H9 (cell line): ENCODE results near the gene ELANE. TPM values are rescaled to one million over a fixed set of nuclear protein-coding genes. Genes with fewer than 3 reads are reported as not detected.

ENCODE experiments used
- DNase-seq: peaks from one replicate; pipeline ENCODE4 v3.0.0-alpha.2; 2017
- H2AFZ ChIP-seq: one replicate; pipeline ENCODE4 v1.6.1; 2013; ENCODE audit warnings: mild to moderate bottlenecking, low read length, control low read depth, moderate library complexity
- H2AK5ac ChIP-seq: 2 replicates; pipeline ENCODE4 v1.6.1; 2013; ENCODE audit warnings: low read length, control low read depth, mixed read lengths; ENCODE audit not compliant: insufficient read length
- H2BK120ac ChIP-seq: one replicate; pipeline ENCODE4 v1.6.1; 2013; ENCODE audit warnings: low read depth, mild to moderate bottlenecking, low read length, control low read depth, inconsistent platforms; ENCODE audit not compliant: poor library complexity, severe bottlenecking
- H2BK12ac ChIP-seq: 2 replicates; pipeline ENCODE4 v1.6.1; 2013; ENCODE audit warnings: low read length, control low read depth, mixed read lengths, low read depth; ENCODE audit not compliant: insufficient read length
- H2BK15ac ChIP-seq: 2 replicates; pipeline ENCODE4 v1.6.1; 2013; ENCODE audit warnings: low read depth, low read length, control low read depth
- H2BK20ac ChIP-seq: one replicate; pipeline ENCODE4 v1.6.1; 2013; ENCODE audit warnings: low read depth, mild to moderate bottlenecking, low read length, control low read depth, inconsistent platforms; ENCODE audit not compliant: poor library complexity, severe bottlenecking
- H2BK5ac ChIP-seq: 2 replicates; pipeline ENCODE4 v1.6.1; 2013; ENCODE audit warnings: low read length, control low read depth, mixed read lengths; ENCODE audit not compliant: insufficient read length
- H3K14ac ChIP-seq: 2 replicates; pipeline ENCODE4 v1.6.1; 2013; ENCODE audit warnings: low read length, control low read depth; ENCODE audit not compliant: insufficient read depth
- H3K18ac ChIP-seq: 2 replicates; pipeline ENCODE4 v1.6.1; 2013; ENCODE audit warnings: low read depth, mild to moderate bottlenecking, mixed read lengths, low read length, control low read depth; ENCODE audit not compliant: insufficient read length
- H3K23ac ChIP-seq: 2 replicates; pipeline ENCODE4 v1.6.1; 2013; ENCODE audit warnings: low read length, control low read depth, mixed read lengths, low read depth; ENCODE audit not compliant: insufficient read length
- H3K23me2 ChIP-seq: 2 replicates; pipeline ENCODE4 v1.6.1; 2013; ENCODE audit warnings: low read depth, mild to moderate bottlenecking, mixed read lengths, low read length, control low read depth; ENCODE audit not compliant: insufficient read length, poor library complexity, severe bottlenecking
- H3K27ac ChIP-seq: 2 replicates; pipeline ENCODE4 v1.5.1; 2013; ENCODE audit warnings: low read length, control low read depth, mixed read lengths, low read depth; ENCODE audit not compliant: insufficient read length
- H3K27me3 ChIP-seq: 2 replicates; pipeline ENCODE4 v1.6.1; 2013; ENCODE audit warnings: low read length, control low read depth, inconsistent platforms; ENCODE audit not compliant: insufficient read depth
- H3K4ac ChIP-seq: 2 replicates; pipeline ENCODE4 v1.6.1; 2013; ENCODE audit warnings: low read depth, mild to moderate bottlenecking, control low read depth, inconsistent platforms, low read length, moderate library complexity
- H3K4me1 ChIP-seq: 2 replicates; pipeline ENCODE4 v1.6.1; 2013; ENCODE audit warnings: low read length, control low read depth, inconsistent platforms; ENCODE audit not compliant: insufficient read depth
- H3K4me2 ChIP-seq: 2 replicates; pipeline ENCODE4 v1.6.1; 2013; ENCODE audit warnings: low read length, control low read depth, mixed read lengths; ENCODE audit not compliant: insufficient read length, insufficient read depth
- H3K56ac ChIP-seq: 2 replicates; pipeline ENCODE4 v1.6.1; 2013; ENCODE audit warnings: low read depth, mild to moderate bottlenecking, mixed read lengths, low read length, control low read depth; ENCODE audit not compliant: insufficient read length
- H3K79me1 ChIP-seq: 2 replicates; pipeline ENCODE4 v1.6.1; 2013; ENCODE audit warnings: low read depth, mild to moderate bottlenecking, moderate library complexity, low read length, control low read depth, inconsistent platforms; ENCODE audit not compliant: insufficient read depth, poor library complexity, severe bottlenecking
- H3K79me2 ChIP-seq: 2 replicates; pipeline ENCODE4 v1.6.1; 2013; ENCODE audit warnings: low read length, control low read depth, inconsistent platforms; ENCODE audit not compliant: insufficient read depth
- H3K9ac ChIP-seq: 2 replicates; pipeline ENCODE4 v1.6.1; 2013; ENCODE audit warnings: low read length, control low read depth, mixed read lengths; ENCODE audit not compliant: insufficient read length; ENCODE audit errors: extremely low read depth
- H3K9me3 ChIP-seq: one replicate; pipeline ENCODE4 v1.6.1; 2013; ENCODE audit warnings: low read depth, low read length, inconsistent platforms; ENCODE audit not compliant: control insufficient read depth
- H3T11ph ChIP-seq: one replicate; pipeline ENCODE4 v1.6.1; 2013; ENCODE audit warnings: mild to moderate bottlenecking, low read length, control low read depth, inconsistent platforms
- H4K20me1 ChIP-seq: one replicate; pipeline ENCODE4 v1.6.1; 2013; ENCODE audit not compliant: control insufficient read depth, insufficient read length, insufficient read depth
- H4K5ac ChIP-seq: 2 replicates; pipeline ENCODE4 v1.6.1; 2013; ENCODE audit warnings: low read depth, mild to moderate bottlenecking, mixed read lengths, low read length, control low read depth; ENCODE audit not compliant: insufficient read length
- H4K8ac ChIP-seq: replicated peaks from 2 replicates; pipeline ENCODE4 v1.6.1; 2013; ENCODE audit warnings: low read length, control low read depth, mixed read lengths, low read depth; ENCODE audit not compliant: insufficient read length
- H4K91ac ChIP-seq: 2 replicates; pipeline ENCODE4 v1.6.1; 2013; ENCODE audit warnings: low read depth, mild to moderate bottlenecking, moderate library complexity, mixed read lengths, low read length, control low read depth; ENCODE audit not compliant: insufficient read length
- H3K27ac Mint-ChIP-seq, 3 experiments: 2 replicates in 2 of 3; 3 replicates in 1 of 3; pipeline ENCODE4 v1.8.0; 2020 to 2021; ENCODE audit warnings: mixed read lengths in 3 of 3, mild to moderate bottlenecking in 1 of 3, moderate library complexity in 1 of 3
- H3K27me3 Mint-ChIP-seq: 2 replicates; pipeline ENCODE4 v1.8.0; 2021; ENCODE audit warnings: low read depth, mild to moderate bottlenecking, moderate library complexity, mixed read lengths
- H3K36me3 Mint-ChIP-seq, 3 experiments: 2 replicates in 2 of 3; 3 replicates in 1 of 3; pipeline ENCODE4 v1.8.0; 2020 to 2021; ENCODE audit warnings: low read depth in 3 of 3, mixed read lengths in 3 of 3; ENCODE audit not compliant: insufficient read depth in 1 of 3
- H3K4me1 Mint-ChIP-seq, 2 experiments: 2 replicates each; pipeline ENCODE4 v1.8.0; 2020; ENCODE audit warnings: mixed read lengths in 2 of 2
- H3K4me3 Mint-ChIP-seq, 2 experiments: 2 replicates in 1 of 2; 3 replicates in 1 of 2; pipeline ENCODE4 v1.8.0; 2020 to 2021; ENCODE audit warnings: mild to moderate bottlenecking in 2 of 2, mixed read lengths in 2 of 2, moderate library complexity in 1 of 2
- H3K9me3 Mint-ChIP-seq, 2 experiments: 2 replicates in 1 of 2; 3 replicates in 1 of 2; pipeline ENCODE4 v1.8.0; 2020; ENCODE audit warnings: mild to moderate bottlenecking in 2 of 2, mixed read lengths in 2 of 2, moderate library complexity in 1 of 2
- WGBS: extraction: QIAGEN DNeasy Blood & Tissue Kit; methylation state at CpG from one replicate; pipeline ENCODE4 v1.1.7; 2013; ENCODE audit warnings: missing lambda C conversion rate, low lambda C conversion rate, mixed read lengths; ENCODE audit not compliant: insufficient read length; ENCODE audit errors: extremely low coverage; 5-methylcytosine and 5-hydroxymethylcytosine counted together
- total RNA-seq: library from RNA; stranded (reverse); gene quantifications from 2 replicates; pipeline ENCODE4 v1.2.1, GENCODE V29; 2021
- TF ChIP-seq, protein P1 (sequence below): fragments of 200-600 bp; sonication (generic); conservative IDR thresholded peaks from 3 replicates; pipeline ENCODE4 v1.8.0; 2021; ENCODE audit warnings: antibody characterized with exemption, mild to moderate bottlenecking

ELANE gene
- total RNA-seq, 1 experiment from 2014 or later, result not detected

DNA sequence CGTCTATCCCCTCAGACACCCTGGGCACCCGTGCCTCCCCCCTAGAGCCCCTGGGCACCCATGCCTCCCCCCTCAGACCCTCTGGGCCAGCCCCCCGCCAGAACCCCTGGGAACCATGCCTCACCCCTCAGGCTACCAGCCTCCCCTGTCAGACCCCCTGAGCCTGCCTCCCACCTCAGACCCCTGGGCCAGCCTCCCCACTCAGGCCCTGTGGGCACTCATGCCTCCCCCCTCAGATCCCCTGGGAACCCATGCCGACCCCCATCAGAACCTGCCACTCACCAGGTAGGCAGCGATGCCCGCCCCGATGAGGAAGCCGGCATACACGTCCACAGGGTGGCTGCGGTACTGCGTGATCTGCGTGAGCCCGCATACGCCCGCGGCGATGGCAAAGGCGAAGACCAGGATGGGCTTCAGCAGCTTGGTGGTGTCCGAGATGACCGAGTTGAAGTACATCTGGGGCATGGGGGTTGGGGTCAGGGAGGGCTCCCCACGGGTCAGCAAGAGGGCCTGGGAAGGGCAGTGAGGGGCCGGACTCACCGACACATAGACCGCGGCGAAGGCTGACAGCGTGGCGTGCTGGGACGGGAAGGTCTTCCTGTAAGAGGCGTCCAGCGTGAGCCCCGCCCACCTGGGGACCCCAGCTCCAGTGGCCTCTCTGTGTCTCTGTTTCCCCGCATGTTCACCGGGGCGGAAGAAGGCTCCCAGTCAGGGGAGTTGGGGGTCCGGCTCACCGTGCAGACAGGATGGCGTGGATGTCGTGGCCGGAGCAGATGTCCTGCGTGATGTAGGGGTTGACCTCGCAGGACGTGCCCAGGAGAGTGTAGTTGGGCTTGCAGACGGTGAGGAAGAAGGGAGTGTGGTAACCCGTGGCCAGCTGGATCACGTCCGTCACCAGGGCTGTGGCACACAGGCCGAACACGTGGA lies 37.7 kb upstream of the ELANE start:
- Mint-ChIP-seq H3K9me3 (no peaks in the 10 kb centered on the region; a peak in 1 of 5 replicates), H3K4me3 (peak overlapping the region in 1 of 2 experiments; percentile 18; a peak in 2 of 5 replicates), H3K4me1 (0 out of 4 replicates have a peak, but pooled peaks cover 0 to 3% of the 10 kb centered on the region in 2 experiments), H3K27ac (peak overlapping the region; percentile 53 to 82 (median 58); a peak in 5 of 7 replicates), H3K27me3 (peaks cover 3% of the 10 kb centered on the region; the same call in 1 of the 2 replicates), H3K36me3 (peaks cover 27 to 52% (median 52%) of the 10 kb centered on the region in 3 experiments)
- Histone ChIP-seq H3K27me3 (no peaks in the 10 kb centered on the region), H3K27ac (no peak overlapping the region), H3K18ac (no peak overlapping the region), H4K5ac (no peak overlapping the region), H2BK12ac (no peak overlapping the region), H2BK5ac (no peak overlapping the region), H3K9ac (no peak overlapping the region), H4K20me1 (no peaks in the 10 kb centered on the region), H3K56ac (no peak overlapping the region), H2BK20ac (no peak overlapping the region), H4K8ac (no peak overlapping the region), H2BK120ac (no peak overlapping the region), H2AK5ac (no peak overlapping the region), H3K9me3 (no peaks in the 10 kb centered on the region), H3K79me1 (no peaks in the 10 kb centered on the region), H2BK15ac (no peak overlapping the region), H3K23ac (no peak overlapping the region), H3K4ac (no peak overlapping the region), H3K79me2 (no peaks in the 10 kb centered on the region), H3T11ph (no peak overlapping the region), H3K23me2 (no peaks in the 10 kb centered on the region), H3K4me2 (no peak overlapping the region), H3K4me1 (no peaks in the 10 kb centered on the region), H3K14ac (no peak overlapping the region), H2AFZ (no peak overlapping the region), H4K91ac (no peak overlapping the region)
- DNase-seq, result no peak
- TF ChIP-seq, protein P1, sequence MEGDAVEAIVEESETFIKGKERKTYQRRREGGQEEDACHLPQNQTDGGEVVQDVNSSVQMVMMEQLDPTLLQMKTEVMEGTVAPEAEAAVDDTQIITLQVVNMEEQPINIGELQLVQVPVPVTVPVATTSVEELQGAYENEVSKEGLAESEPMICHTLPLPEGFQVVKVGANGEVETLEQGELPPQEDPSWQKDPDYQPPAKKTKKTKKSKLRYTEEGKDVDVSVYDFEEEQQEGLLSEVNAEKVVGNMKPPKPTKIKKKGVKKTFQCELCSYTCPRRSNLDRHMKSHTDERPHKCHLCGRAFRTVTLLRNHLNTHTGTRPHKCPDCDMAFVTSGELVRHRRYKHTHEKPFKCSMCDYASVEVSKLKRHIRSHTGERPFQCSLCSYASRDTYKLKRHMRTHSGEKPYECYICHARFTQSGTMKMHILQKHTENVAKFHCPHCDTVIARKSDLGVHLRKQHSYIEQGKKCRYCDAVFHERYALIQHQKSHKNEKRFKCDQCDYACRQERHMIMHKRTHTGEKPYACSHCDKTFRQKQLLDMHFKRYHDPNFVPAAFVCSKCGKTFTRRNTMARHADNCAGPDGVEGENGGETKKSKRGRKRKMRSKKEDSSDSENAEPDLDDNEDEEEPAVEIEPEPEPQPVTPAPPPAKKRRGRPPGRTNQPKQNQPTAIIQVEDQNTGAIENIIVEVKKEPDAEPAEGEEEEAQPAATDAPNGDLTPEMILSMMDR, result no peak
- no CpG with 5 or more reads among the region's 49 CpGs for WGBS
